IMR-90 (cell line): ENCODE data around the gene RNPEPL1. TPM values are rescaled to one million over a fixed set of nuclear protein-coding genes. Genes with fewer than 3 reads are reported as not detected.

Experiments used
- CEBPB ChIP-seq: IDR thresholded peaks from 2 replicates; pipeline ENCODE4 v1.6.1; 2012; ENCODE audit warnings: low read depth, low read length, improper control_type of control experiment
- CTCF ChIP-seq: conservative IDR thresholded peaks from 2 replicates; pipeline ENCODE4 v1.5.1; 2012; ENCODE audit warnings: mild to moderate bottlenecking, low read depth, low read length, improper control_type of control experiment
- MAFK ChIP-seq: IDR thresholded peaks from 2 replicates; pipeline ENCODE4 v1.6.1; 2012; ENCODE audit warnings: low read depth, low read length, improper control_type of control experiment
- MXI1 ChIP-seq: IDR thresholded peaks from 2 replicates; pipeline ENCODE4 v1.6.1; 2012; ENCODE audit warnings: low read depth, mild to moderate bottlenecking, low read length, moderate library complexity, borderline replicate concordance
- RAD21 ChIP-seq: IDR thresholded peaks from 2 replicates; pipeline ENCODE4 v1.6.1; 2012; ENCODE audit warnings: low read length, improper control_type of control experiment
- RFX5 ChIP-seq: IDR thresholded peaks from 2 replicates; pipeline ENCODE4 v1.8.0; 2012; ENCODE audit warnings: low read depth, mild to moderate bottlenecking, low read length, moderate library complexity
- SMC3 ChIP-seq: fragments of 150-350 bp; IDR thresholded peaks from 2 replicates; pipeline ENCODE4 v1.6.1; 2016; ENCODE audit warnings: low read depth, mild to moderate bottlenecking, antibody characterized with exemption, low read length, moderate library complexity
- polyA plus RNA-seq, 3 experiments: library from polyadenylated mRNA; depleted of rRNA; stranded (reverse); fragments of >200 nt; gene quantifications; 2 replicates each; pipeline ENCODE4 v1.2.3, GENCODE V29; 2012; ENCODE audit warnings: low replicate concordance in 1 of 3
- total RNA-seq: library from RNA; depleted of rRNA; stranded (reverse); fragments of >200 nt; gene quantifications from 2 replicates; pipeline ENCODE4 v1.2.3, GENCODE V29; 2012

RNPEPL1 gene
- total and polyA plus RNA-seq, 2 of the 4 experiments (the other 2 are of a cell fraction): 3.8 to 18.7 TPM

GRCh38 chr2:240576036-240576435 is 7.8 kb downstream of the RNPEPL1 start (continued):
- TF ChIP-seq CTCF (no peak), RAD21 (no peak), RFX5 (no peak), SMC3 (no peak), MAFK (no peak), CEBPB (no peak), MXI1 (no peak)
